GM18499 (cell line): ENCODE results near the gene TTLL7.
"Not testable (repeated sequence)": the region's sequence is repeated elsewhere in the genome, so short reads cannot be mapped to it uniquely, and the experiment has no call there.

Source experiments
- ATAC-seq: cut with Tn5 transposase; IDR thresholded peaks from one replicate; pipeline ENCODE4 v1.9.1; 2021; ENCODE audit warnings: moderate number of reproducible peaks; ENCODE audit not compliant: insufficient read depth, unreplicated experiment

TTLL7 gene

DNA sequence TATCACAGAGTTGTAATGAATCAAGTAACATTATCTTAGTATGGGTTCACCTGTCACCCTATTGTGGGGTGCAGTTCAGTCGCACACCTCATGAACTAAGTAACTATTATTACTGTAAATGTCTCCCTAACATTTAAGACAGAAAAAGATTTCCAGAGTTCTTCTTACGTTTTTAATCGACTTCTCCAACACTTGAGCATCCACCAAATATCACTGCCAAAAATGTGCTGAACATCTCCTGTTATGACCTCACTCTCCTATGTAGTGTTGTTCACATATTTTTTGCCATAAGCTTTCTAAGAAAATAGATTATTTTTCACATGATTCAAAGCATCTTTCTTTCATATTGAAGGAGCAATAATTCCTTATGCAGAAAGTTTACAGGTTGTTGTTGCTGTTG lies 1.3 kb downstream of the TTLL7 start:
- no peak for ATAC-seq

GRCh38 chr1:83996621-83997020 lies 2.3 kb downstream of the TTLL7 start:
- no peak for ATAC-seq

- no peak for ATAC-seq
These were observed 2.7 kb downstream of the TTLL7 start for GRCh38 chr1:83996191-83996590.

- ATAC-seq: no peak
These were observed 3.3 kb downstream of the TTLL7 start for GRCh38 chr1:83995649-83996048.

GRCh38 chr1:83994111-83994510 lies 4.8 kb downstream of the TTLL7 start:
- no peak for ATAC-seq

DNA sequence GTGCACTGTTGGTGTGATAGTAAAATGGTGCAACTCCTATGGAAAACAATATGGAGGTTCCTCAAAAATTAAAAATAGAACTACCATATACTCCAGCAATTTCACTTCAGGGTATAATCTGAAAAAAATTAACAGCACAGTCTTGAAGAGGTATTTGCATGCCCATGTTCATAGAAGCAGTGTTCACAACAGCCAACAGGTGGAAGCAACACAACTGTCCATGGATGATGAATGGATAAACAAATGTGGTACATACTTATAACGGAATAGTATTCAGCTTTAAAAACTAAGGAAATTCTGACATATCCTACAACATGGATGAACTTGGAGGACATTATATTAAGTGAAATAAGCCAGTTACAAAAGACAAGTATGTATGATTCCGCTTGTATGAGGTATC lies 8.2 kb downstream of the TTLL7 start:
- no peak for ATAC-seq

- ATAC-seq: no peak
These were observed 13.9 kb downstream of the TTLL7 start for GRCh38 chr1:83985048-83985447.

DNA sequence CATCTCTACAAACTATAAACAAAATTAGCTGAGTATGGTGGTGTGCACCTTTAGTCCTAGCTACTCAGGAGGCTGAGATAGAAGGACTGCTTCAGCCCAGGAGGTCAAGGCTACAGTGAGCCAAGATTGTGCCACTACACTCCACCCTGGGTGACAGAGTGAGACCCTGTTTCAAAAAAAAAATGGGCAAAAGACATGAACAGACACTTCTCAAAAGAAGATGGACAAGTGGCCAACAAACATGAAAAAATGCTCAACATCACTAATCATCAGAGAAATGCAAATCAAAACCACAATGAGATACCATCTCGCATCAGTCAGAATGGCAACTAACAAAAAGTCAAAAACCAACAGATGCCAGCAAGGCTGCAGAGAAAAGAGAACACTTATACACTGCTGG lies 15.0 kb downstream of the TTLL7 start:
- ATAC-seq: not testable (repeated sequence)

DNA sequence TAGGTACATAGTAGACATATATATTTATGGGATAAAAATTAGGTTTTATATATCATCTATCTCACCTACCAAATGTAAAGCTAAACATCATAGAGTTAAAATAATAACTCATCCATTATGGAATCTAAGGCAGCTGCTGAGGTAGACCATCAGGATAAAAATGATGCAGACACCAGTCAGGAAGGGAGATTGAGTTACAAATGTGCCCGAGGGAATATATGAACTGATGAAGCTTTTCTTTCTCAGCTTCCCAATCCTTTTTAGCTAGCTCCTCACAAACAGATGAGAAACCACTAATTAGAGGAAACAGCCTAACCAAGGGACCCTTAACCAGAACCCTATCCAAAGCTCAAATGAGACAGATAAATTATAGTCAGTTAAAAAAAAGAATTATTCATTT lies 20.9 kb downstream of the TTLL7 start:
- ATAC-seq: no peak

GRCh38 chr1:83976920-83977319 lies 22.0 kb downstream of the TTLL7 start:
- ATAC-seq: no peak

GRCh38 chr1:83970802-83971201 lies 28.1 kb downstream of the TTLL7 start:
- ATAC-seq: no peak

- no peak for ATAC-seq
These were observed 28.8 kb downstream of the TTLL7 start for GRCh38 chr1:83970114-83970513.

DNA sequence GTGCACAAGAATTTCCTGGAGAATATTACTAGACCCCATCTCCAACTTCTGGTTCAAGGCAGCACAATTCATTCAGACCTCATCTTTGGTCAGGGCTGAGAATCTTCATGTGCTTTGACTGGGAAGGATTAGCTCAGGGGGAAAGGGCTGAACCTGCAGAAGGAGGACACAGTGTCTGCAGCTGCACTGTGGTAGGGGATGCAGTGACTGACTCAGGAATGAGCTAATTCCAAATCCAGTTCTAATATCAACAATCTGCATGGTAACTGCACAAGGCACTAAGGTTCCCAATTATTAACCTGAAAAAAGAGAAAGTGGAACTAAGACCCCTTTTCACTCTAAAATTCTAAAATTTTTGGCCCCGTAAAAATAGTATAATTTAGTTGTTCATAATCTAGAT lies 31.6 kb downstream of the TTLL7 start:
- ATAC-seq: no peak

DNA sequence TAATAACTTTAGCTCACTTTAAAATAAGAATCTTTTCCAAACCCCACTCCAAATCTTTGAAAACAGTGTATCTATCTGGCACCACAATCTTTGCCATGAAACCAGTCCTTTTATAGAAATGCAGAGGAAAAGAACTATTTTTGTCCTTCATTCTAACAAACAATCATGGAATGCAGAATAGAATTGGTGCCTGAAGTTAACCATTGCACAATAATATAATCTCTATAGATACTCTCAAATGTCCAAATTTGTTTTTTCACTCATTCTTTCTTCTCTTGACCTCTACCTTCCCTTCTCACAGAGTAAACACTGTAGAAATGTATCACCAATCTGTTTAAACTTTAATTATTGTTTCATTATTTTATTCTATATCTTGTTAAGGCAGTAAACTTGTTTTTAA lies 34.8 kb downstream of the TTLL7 start:
- no peak for ATAC-seq

- no peak for ATAC-seq
These were observed 37.2 kb downstream of the TTLL7 start for GRCh38 chr1:83961571-83962295.

DNA sequence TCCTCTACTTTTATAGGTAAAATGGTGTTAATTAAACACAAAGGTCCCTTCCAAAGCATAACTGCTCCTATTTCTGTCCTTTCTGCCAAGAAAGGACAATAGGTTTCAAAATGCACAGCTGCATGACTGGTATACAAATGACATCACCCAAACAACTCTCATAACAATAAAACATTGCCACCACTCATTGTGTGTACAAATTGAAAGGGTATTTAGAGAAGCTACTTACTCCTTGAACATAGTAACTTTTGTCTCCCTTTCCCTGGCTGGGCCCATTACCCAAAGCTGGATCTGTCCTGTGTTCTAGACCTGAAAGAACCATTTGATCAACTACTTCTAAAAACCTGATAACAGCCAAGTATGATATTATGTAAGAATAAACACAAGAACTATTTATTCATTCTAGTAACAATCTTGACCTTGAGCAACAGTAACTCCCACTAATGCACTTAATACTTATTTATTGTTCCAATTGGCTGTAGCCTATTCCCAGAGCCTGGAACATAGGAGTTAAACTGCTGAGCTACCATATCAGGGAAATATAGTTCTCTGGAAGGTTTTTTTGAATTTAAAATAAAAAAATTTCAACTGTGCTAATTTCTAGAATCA lies 38.2 kb downstream of the TTLL7 start:
- no peak for ATAC-seq

- ATAC-seq: no peak
These were observed 39.0 kb downstream of the TTLL7 start for GRCh38 chr1:83959824-83960498.

GRCh38 chr1:83958704-83959103 lies 40.2 kb downstream of the TTLL7 start:
- ATAC-seq: no peak

DNA sequence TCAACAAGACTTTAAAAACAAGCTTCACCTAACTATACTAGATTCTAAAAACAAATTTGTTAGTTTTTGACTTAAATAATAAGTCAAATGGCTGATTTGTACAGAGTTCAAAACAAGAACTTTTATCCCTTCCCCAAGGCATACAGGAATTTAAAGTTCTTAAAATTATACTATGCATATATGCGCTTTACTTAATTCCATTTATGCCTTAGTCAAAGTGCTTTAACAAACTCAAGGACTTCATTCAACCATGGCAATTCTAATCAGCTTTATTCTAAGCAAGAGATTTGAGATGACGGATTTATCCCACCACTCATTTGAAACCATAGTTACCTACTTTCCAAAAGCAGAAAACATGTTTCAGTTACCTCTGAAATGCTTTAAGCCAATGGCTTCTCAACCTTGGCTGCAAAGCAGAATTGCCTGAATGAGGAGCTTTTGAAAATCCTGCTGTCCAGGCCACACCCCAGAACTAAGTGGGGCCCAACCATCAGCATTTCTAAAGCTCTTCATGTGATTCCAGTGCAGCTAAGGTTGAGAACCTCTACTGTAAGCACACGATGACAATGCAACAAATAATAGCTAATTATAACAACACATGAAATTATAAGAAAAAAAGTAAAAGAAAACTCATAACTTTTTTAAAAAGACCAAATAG lies 44.6 kb downstream of the TTLL7 start:
- no peak for ATAC-seq

GRCh38 chr1:83950106-83950661 lies 48.7 kb downstream of the TTLL7 start:
- ATAC-seq: no peak

DNA sequence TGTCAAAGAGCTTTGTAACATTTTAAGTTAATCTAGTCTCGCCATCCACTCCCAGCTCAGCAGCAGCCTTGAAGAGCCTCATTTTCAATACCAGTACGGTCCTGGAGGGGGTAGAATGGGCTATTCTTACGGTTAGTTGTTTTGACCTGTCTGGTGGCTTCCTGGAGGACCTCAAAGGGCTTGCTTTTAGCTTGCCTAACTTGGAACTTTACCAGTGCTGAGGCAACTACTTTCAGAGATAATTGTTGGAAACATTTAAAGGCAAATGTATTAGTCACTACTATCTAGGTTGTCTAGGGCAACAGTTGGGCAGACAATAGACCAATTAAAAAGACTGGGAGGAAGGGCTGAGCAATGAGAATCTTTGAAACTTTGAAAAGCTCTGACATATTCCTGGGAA lies 56.0 kb downstream of the TTLL7 start:
- ATAC-seq: no peak
